NCI-H1930 (cell line): ENCODE results near the gene VAC14.

Source experiments
- DNase-seq, 2 experiments: peaks; one replicate each; lab custom pipeline; 2025; lab: John Stamatoyannopoulos, UW

Gene VAC14

GRCh38 chr16:70691223-70692129 is 109.5 kb downstream of the VAC14 start:
- DNase-seq = no peak

DNA sequence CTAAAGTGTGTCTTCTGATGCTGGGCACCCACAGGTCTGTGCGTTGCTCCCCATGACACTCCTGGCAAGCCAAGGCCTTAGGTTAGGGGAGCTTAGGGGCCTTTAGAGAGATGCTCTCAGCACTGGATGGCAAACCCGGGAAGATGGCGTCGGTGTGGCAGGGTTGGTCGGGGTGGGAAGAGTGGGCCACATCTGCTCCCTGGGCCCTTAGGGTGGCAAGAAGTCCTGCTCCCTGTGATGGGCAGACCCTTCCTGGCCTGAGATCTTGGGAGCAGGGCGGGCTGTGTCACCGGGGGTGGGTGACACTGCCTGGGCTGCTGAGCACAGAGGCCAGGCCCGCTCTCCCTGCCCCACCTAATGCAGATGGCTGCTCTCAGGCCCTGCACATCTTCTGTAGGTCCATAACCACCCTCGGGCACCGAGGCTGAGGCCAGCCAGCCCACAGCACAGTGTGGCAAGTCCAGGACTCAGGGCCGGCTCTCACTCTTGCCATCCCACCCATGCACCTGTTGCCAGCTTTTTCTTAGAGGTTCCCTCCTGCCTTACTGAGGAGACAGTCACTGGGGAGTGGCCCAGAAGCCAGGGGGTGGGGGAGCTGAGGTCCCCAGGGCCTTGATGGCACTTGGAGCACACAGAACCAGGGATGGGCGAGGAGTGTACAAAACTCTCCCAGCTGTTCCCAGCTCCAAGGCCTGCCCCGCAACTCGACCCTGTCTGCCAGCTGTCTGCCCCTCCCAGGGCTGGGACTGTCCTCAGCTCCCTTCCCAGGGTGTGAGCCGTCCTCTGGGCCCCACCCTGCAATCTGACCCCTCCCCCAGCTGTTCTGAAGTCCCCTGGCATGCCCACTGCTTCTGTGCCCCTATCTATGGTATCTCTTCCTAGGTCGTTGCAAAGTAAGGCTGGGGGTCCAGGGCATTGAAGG is 110.7 kb downstream of the VAC14 start:
- DNase-seq = no peak

- DNase-seq = no peak
These were observed 111.7 kb downstream of the VAC14 start for GRCh38 chr16:70689035-70689969.

DNA sequence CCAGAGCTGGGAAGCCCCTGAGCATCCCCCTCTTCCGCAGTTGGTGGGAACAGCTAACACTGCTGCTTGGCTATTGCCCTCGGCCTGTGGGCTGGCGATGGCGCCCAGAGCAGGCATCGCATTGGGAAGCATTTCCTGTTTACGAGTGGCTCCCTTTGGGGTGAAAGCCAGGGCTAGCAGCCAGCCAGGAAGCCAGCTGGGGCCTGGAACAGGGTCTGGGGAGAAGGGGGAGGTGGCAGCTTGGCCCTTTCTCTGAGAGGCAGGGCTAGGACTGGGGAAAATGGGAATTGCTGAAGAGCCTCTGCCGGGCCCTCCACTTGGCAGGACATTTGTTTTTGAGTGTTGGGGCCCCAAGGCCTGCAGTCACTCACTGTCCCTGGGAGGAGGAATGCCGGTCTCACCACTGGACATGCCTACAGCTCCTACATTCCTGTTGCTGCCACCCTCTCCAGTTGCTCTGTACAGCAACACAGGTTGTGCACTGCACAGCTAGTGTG is 112.7 kb downstream of the VAC14 start:
- no peak for DNase-seq

DNA sequence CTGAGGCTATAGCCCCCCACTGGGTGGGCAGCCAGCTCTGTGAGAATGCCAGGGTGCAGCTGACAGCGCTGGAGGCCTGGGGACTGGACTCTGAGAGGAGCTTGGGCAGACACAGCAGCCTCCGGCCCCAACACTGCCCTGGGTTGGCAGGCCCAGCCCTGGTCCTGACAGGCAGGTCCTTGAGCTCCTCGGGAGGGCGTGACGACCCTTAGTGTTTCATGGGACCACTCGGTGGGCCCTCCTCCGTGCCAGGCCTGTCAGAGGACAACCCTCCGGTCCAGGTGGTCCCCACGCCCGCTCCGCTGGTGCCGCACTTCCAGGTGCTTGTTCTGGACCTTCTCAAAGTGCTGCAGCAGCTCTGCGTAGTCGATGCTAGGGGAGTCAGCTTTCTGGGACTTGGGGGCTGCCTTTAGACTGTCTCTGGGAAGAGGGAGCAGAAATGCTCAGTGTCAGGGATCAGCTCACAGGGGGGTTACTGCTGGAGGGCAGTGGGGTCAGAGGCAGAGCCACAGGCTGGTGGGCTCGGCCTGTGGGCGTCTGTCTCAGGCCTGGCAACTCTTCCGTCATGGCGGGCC is 113.2 kb downstream of the VAC14 start:
- DNase-seq = no peak

DNA sequence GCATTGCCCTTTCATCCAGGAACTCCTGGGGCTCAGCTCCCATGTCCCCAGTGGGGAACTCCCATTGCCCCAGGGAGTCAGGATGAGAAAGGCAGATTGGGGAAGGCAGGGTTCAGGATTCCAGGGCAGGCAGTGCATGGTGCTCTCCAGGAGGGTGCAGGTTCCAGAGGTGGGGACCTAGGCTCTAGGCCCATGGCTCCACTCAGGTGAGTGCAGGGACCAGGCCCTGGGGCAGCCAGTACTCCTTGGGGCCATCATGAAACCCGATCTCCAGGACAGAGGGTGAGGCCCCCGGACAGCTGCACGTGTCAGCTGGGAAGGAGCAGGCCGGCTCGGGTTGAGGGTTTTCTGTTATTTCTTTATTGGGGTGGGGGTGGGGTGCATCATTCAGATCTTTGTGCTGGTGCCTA is 113.9 kb downstream of the VAC14 start:
- DNase-seq = no peak

DNA sequence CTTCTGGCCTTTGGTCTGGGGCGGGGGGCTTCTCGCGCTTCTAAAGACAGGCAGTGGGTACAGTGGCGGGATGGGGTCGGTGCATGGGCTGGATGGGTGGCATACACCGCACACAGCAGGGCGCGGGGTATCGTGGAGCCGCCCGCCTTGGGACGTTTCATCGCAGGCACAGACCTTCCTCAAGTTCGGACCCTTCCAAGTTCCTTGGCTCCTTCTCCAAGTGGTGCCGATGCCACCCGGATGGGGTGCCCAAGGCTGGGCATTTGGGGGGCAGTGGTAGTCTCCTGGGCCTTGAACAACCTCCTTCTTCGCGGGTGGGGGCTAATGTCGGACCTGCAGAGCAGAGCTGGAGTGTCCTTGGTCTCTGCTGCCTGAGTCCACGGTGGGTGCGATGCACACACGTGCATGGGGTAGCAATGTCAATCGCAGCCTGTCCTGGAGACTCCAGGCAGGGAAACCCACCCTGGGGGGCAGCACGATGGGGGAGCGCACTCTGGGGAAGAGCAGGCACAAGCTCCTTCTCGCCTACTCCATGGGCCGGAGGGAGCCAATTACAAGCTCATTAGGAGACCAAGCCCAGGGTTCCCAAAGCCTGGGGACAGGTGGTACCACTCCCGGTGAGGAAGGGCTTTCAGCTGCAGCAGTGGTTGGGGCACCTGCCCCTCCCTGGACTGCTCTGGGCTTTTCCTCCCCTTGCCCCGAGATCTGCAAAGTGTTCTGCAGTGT is 114.4 kb downstream of the VAC14 start:
- DNase-seq = no peak

DNA sequence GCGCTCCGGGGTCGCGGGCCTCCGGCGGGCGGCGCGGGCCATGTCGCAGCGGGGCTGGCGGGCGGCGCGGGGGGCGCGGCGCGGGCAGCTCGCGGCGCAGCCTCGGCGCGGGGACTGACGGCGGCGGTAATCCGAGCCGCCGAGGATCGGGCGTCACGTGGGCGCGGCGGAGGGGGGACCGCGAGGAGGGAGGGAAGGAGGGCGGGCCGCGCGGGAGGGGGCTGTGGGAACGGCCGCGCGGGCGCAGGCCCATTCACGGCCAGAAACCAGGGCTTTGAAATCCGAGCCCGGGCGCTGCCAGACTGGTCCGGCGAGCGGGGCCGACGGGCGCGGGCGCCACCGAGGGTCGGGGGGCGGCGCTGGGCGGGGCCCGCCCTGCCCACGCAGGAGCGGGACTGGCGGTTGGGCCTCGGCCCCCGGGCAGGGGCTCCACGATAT is 115.0 kb downstream of the VAC14 start, which contains the start of gene MTSS2:
Gene MTSS2 (minus strand): TSS at position 116 of the 438 bp plus-strand sequence. CDS start 262 bp downstream, outside the sequence.
- DNase-seq = peak; percentile 66 to 71

GRCh38 chr16:70685061-70685937 is 115.7 kb downstream of the VAC14 start:
- DNase-seq = no peak

GRCh38 chr16:70684146-70685060 is 116.6 kb downstream of the VAC14 start:
- DNase-seq = no peak

DNA sequence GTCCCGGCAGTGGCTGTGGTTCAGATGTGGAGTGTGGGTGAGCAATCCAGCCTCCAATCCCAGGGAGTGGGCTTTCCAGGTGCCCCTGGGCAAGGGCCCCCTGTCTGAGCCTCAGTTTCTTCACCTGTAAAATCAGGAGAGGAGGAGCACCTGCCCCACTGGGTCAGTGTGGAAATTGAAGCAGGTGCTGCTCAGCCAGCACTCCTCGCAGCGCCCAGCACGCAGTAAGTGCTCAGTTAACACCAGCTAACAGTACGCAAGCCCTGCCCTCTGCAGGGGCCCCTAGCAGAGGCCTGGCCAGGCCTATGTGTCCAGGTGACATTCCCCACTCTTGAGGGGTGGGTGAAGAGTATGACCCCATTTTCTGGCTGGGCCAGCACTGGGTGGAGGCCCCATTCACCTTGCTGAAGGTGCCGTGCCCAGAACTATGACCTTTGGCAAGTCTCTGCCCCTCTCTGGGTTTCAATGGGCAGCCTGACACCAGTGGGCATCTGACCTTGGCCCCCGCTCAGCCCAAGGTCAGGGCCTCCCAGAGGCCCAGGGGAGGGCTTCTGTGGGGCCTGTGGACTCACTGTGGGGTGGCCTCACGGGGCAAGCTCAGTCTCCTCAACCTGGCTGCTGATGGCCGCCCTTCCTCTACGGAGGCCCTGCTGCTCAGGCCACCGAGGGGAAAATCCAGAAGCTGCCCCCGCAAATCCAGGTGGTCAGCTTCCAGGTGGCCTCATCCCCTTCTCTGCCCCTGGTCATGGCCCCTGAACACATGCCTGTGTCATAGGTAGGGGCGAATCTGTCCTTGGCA is 117.6 kb downstream of the VAC14 start:
- DNase-seq = no peak

DNA sequence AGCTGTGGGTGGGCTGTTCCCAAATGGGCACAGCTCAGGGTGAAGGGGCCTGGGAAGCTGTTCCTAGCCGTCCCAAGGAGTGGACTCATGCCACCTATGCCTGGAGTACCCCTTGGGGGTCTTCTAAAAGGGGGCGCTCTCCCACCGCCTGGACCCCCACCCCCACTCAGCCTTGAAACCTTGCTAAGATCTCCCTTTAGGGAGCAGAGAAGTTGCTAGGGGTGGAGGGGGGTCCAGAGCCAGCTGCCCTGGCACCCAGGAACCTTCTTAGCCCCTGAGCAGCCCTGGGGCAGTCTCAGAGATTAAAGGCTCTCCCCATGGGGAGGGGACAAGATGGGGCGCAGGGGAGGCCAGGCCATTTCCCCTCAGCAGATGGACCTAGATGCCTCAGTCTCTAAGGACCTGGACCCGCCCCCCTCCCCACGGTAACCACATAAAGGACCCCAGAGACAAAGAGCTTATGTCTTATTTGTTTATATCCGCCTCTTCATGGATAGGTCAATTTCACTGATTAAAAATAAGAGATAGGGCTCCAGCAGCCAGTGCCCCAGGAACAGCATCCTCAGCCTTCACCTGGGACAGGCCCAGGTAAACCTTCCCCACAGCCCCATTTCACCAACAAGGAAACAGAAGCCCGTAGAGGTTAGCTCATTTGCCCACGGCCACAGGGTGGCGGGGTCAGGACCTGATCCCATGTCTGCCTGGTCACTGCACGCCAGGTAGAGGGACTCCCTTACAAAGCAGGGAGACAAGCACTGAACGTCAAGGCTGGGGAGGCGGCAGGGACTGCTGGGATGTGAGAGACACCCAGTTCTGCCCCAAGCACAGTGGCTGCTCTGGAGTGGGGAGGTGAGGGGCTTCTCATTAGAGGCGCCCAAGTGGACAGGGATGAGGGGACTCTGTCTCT is 118.5 kb downstream of the VAC14 start:
- no peak for DNase-seq

GRCh38 chr16:70681382-70682238 is 119.3 kb downstream of the VAC14 start:
- DNase-seq = no peak

DNA sequence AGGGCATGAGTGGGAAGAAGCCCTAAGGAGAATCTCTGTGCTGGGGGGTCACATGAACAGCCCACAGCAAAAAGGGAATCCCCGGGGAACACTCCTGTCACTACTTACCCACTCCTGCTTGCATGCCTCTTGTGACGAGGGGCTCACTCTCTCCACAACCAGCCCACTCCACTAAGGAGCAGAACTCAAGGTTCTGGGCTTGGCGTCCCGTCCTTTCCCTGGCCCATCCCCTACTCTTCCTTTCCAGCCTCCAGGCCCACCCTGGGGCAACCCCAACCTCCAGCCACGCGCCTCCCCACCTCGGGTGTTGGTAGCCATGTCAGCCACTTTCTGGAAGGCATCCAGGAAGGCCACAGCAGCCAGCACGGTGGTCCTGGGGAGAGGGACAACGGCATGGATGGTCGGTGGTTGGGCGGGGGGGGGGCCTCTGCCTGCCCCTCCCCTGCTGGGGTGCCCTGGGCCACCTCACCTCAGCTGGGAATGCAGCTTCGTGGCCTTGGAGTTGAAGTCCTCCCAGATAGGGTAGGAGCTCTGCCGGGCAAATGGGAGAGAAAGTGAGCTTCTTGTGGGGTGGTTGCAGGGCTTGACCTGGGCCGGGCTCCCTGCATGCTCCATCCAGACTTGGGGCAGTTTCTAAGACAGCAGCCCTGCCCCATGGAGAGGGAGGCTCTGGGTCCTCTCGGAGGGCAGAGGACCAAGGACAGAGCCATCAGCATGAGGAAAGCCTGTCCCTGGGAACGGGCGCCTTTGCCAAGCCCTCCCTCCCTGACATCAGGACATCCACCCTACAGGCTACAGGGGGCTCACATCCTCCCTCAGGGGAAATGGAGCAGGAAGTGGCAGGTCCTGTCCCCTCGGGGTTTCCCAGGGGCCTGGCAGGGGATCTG is 120.2 kb downstream of the VAC14 start:
- DNase-seq = no peak
